Stomach smooth muscle (tissue), 2 donors: ENCODE results near the gene ENTREP1.
A peak's percentile ranks its signal among the peaks of the same experiment; 100 is the strongest.
"Not testable (repeated sequence)": the region's sequence is repeated elsewhere in the genome, so short reads cannot be mapped to it uniquely, and the experiment has no call there.

Source experiments
- H3K27ac ChIP-seq: one replicate; pipeline ENCODE4 v1.7.0; 2013; ENCODE audit warnings: mild to moderate bottlenecking, low read length, inconsistent platforms
- H3K27me3 ChIP-seq, 2 donors: one replicate each; pipeline ENCODE4 v1.7.0; 2013; ENCODE audit warnings: low read length in 2 of 2; ENCODE audit not compliant: insufficient read depth in 2 of 2, control insufficient read depth in 1 of 2
- H3K36me3 ChIP-seq, 2 donors: one replicate each; pipeline ENCODE4 v1.7.0; 2013; ENCODE audit warnings: low read length in 2 of 2; ENCODE audit not compliant: control insufficient read depth in 2 of 2, insufficient read depth in 2 of 2
- H3K4me1 ChIP-seq: one replicate; pipeline ENCODE4 v1.7.0; 2013; ENCODE audit warnings: low read length; ENCODE audit not compliant: control insufficient read depth, insufficient read depth
- H3K4me3 ChIP-seq, 2 donors: one replicate each; pipeline ENCODE4 v1.7.0; 2013; ENCODE audit warnings: low read length in 2 of 2
- H3K9ac ChIP-seq, 2 donors: one replicate each; pipeline ENCODE4 v1.7.0; 2013; ENCODE audit warnings: low read length in 2 of 2, mild to moderate bottlenecking in 1 of 2
- H3K9me3 ChIP-seq, 2 donors: one replicate each; pipeline ENCODE4 v1.7.0; 2013; ENCODE audit warnings: low read length in 2 of 2; ENCODE audit not compliant: control insufficient read depth in 2 of 2
- donor health status: healthy.
- donor health status: Pancreatic carcinoma.

The ENTREP1 gene

GRCh38 chr9:69409936-69410335 lies 84.9 kb downstream of the ENTREP1 start:
- H3K9me3 ChIP-seq, H3K4me1 ChIP-seq, H3K27me3 ChIP-seq, H3K9ac ChIP-seq, H3K27ac ChIP-seq, H3K36me3 ChIP-seq, H3K4me3 ChIP-seq: not testable (repeated sequence)

GRCh38 chr9:69411246-69411645 lies 86.2 kb downstream of the ENTREP1 start:
- no peak overlapping the region for H3K4me3 ChIP-seq

GRCh38 chr9:69411931-69412740 lies 87.1 kb downstream of the ENTREP1 start:
- Histone ChIP-seq H3K9me3 (no peaks in the 10 kb centered on the region), H3K9ac (peak overlapping the region in 1 of 2 donors; percentile 42)

More at GRCh38 chr9:69411246-69411645, 86.2 kb downstream of the ENTREP1 start:
- peaks cover 6% of the 10 kb centered on the region for H3K4me1 ChIP-seq
- H3K9ac ChIP-seq: no peak overlapping the region
- no peaks in the 10 kb centered on the region for H3K27me3 ChIP-seq
- no peaks in the 10 kb centered on the region for H3K36me3 ChIP-seq
- H3K9me3 ChIP-seq: no peaks in the 10 kb centered on the region
- no peak overlapping the region for H3K27ac ChIP-seq

GRCh38 chr9:69412741-69413150 lies 87.7 kb downstream of the ENTREP1 start:
- H3K9me3 ChIP-seq: no peaks in the 10 kb centered on the region
- no peak overlapping the region for H3K27ac ChIP-seq
- H3K9ac ChIP-seq: peak overlapping the region; percentile 42 to 55
- H3K27me3 ChIP-seq: no peaks in the 10 kb centered on the region
- peak overlapping the region; percentile 53 to 73 for H3K4me3 ChIP-seq
- peaks cover 6% of the 10 kb centered on the region for H3K4me1 ChIP-seq
- H3K36me3 ChIP-seq: no peaks in the 10 kb centered on the region

More at GRCh38 chr9:69411931-69412740, 87.1 kb downstream of the ENTREP1 start:
- Histone ChIP-seq H3K27ac (no peak overlapping the region), H3K27me3 (no peaks in the 10 kb centered on the region), H3K36me3 (no peaks in the 10 kb centered on the region), H3K4me3 (peak overlapping the region; percentile 53 to 73), H3K4me1 (peaks cover 6% of the 10 kb centered on the region)

- H3K27ac ChIP-seq: no peak overlapping the region
- H3K4me1 ChIP-seq: peaks cover 2% of the 10 kb centered on the region
- no peaks in the 10 kb centered on the region for H3K27me3 ChIP-seq
- no peaks in the 10 kb centered on the region for H3K9me3 ChIP-seq
- H3K36me3 ChIP-seq: no peaks in the 10 kb centered on the region
- no peak overlapping the region for H3K4me3 ChIP-seq
- no peak overlapping the region for H3K9ac ChIP-seq
These were observed 95.7 kb downstream of the ENTREP1 start for GRCh38 chr9:69420611-69421270.

GRCh38 chr9:69421908-69422801 lies 97.1 kb downstream of the ENTREP1 start:
- no peak overlapping the region for H3K9ac ChIP-seq
- H3K27ac ChIP-seq: no peak overlapping the region
- H3K4me1 ChIP-seq: peaks cover 2% of the 10 kb centered on the region
- no peak overlapping the region for H3K4me3 ChIP-seq
- no peaks in the 10 kb centered on the region for H3K9me3 ChIP-seq
- no peaks in the 10 kb centered on the region for H3K36me3 ChIP-seq
- no peaks in the 10 kb centered on the region for H3K27me3 ChIP-seq

GRCh38 chr9:69425136-69425801 lies 100.3 kb downstream of the ENTREP1 start:
- no peak overlapping the region for H3K9ac ChIP-seq
- H3K9me3 ChIP-seq: no peaks in the 10 kb centered on the region
- H3K4me1 ChIP-seq: peaks cover 2% of the 10 kb centered on the region
- H3K27me3 ChIP-seq: no peaks in the 10 kb centered on the region
- H3K4me3 ChIP-seq: no peak overlapping the region
- no peaks in the 10 kb centered on the region for H3K36me3 ChIP-seq
- no peak overlapping the region for H3K27ac ChIP-seq

- H3K4me1 ChIP-seq: peaks cover 2% of the 10 kb centered on the region
- H3K4me3 ChIP-seq: no peak overlapping the region
- peaks cover 0 to 4% of the 10 kb centered on the region in 2 donors for H3K36me3 ChIP-seq
- peaks cover 0 to 4% of the 10 kb centered on the region in 2 donors for H3K9me3 ChIP-seq
- H3K27ac ChIP-seq: no peak overlapping the region
- H3K9ac ChIP-seq: no peak overlapping the region
- no peaks in the 10 kb centered on the region for H3K27me3 ChIP-seq
These were observed 102.3 kb downstream of the ENTREP1 start for GRCh38 chr9:69427286-69427685.

- H3K4me3 ChIP-seq: no peak overlapping the region
- H3K27ac ChIP-seq: no peak overlapping the region
- H3K27me3 ChIP-seq: no peaks in the 10 kb centered on the region
- peaks cover 0 to 4% of the 10 kb centered on the region in 2 donors for H3K9me3 ChIP-seq
- no peaks in the 10 kb centered on the region for H3K4me1 ChIP-seq
- H3K36me3 ChIP-seq: peaks cover 0 to 4% of the 10 kb centered on the region in 2 donors
- H3K9ac ChIP-seq: no peak overlapping the region
These were observed 103.2 kb downstream of the ENTREP1 start for GRCh38 chr9:69428017-69428785.
